22Rv1 (cell line): Measurements from ENCODE around the gene PRUNE2.

Experiments used
- CTCF ChIP-seq: fragments of 450-650 bp; IDR thresholded peaks from 2 replicates; pipeline ENCODE4 v1.5.1; 2017; ENCODE audit warnings: mild to moderate bottlenecking
- ZFX ChIP-seq: fragments of 450-650 bp; IDR thresholded peaks from 2 replicates; pipeline ENCODE4 v1.6.1; 2017; ENCODE audit warnings: antibody characterized with exemption, borderline replicate concordance

- TF ChIP-seq CTCF (no peak), ZFX (no peak)
Observed at GRCh38 chr9:76713381-76713780, 192.5 kb downstream of the PRUNE2 start.
